Activated naive CD8-positive, alpha-beta T cell treated with anti-CD3 and anti-CD28 coated beads for 36 hours (primary cell): ENCODE results near the gene LAG3. TPM values are rescaled to one million over a fixed set of nuclear protein-coding genes. Genes with fewer than 3 reads are reported as not detected.
"Not testable (repeated sequence)": the region's sequence is repeated elsewhere in the genome, so short reads cannot be mapped to it uniquely, and the experiment has no call there.

Source experiments
- DNase-seq: peaks from one replicate; pipeline ENCODE4 v3.0.0; 2021
- H3K27ac Mint-ChIP-seq: one replicate; pipeline ENCODE4 v1.8.0; 2022; ENCODE audit warnings: mild to moderate bottlenecking, moderate library complexity, mixed read lengths
- H3K27me3 Mint-ChIP-seq: one replicate; pipeline ENCODE4 v1.8.0; 2022; ENCODE audit warnings: mild to moderate bottlenecking, mixed read lengths
- H3K36me3 Mint-ChIP-seq: one replicate; pipeline ENCODE4 v1.8.0; 2021; ENCODE audit warnings: mild to moderate bottlenecking, mixed read lengths
- H3K4me1 Mint-ChIP-seq: one replicate; pipeline ENCODE4 v1.8.0; 2021; ENCODE audit warnings: mixed read lengths
- H3K4me3 Mint-ChIP-seq: one replicate; pipeline ENCODE4 v1.8.0; 2022; ENCODE audit warnings: mild to moderate bottlenecking, moderate library complexity, mixed read lengths
- H3K9me3 Mint-ChIP-seq: one replicate; pipeline ENCODE4 v1.8.0; 2022; ENCODE audit warnings: mixed read lengths
- total RNA-seq, 2 experiments: library from RNA; stranded (reverse); gene quantifications; one replicate each; pipeline ENCODE4 v1.2.3, GENCODE V29; 2021

The LAG3 gene
- 10 to 100 TPM; 64.8 to 67.7 TPM for total RNA-seq

GRCh38 chr12:6772331-6772695, at the start of gene LAG3:
TSS of gene LAG3 (plus strand) at chr12:6772520. CDS start at chr12:6772853, 333 bp downstream.
- Mint-ChIP-seq H3K27me3 (peaks cover 65% of the 10 kb centered on the region), H3K27ac (peak within 1 kb of the TSS; percentile 86), H3K4me3 (peak within 1 kb of the TSS; percentile 91), H3K9me3 (no peaks in the 10 kb centered on the region), H3K36me3 (peaks cover 42% of the 10 kb centered on the region), H3K4me1 (peaks cover 64% of the 10 kb centered on the region)
- DNase-seq = peak; percentile 77

- Mint-ChIP-seq H3K4me3 (peak overlapping the region; percentile 2), H3K9me3 (no peaks in the 10 kb centered on the region), H3K27me3 (no peaks in the 10 kb centered on the region), H3K4me1 (peaks cover 18% of the 10 kb centered on the region), H3K27ac (no peak overlapping the region), H3K36me3 (peaks cover 9% of the 10 kb centered on the region)
- no peak for DNase-seq
These were observed 49.5 kb upstream of the LAG3 start for GRCh38 chr12:6722863-6723262.

- peaks cover 18% of the 10 kb centered on the region for H3K4me1 Mint-ChIP-seq
- no peaks in the 10 kb centered on the region for H3K9me3 Mint-ChIP-seq
- peak; percentile 97 for DNase-seq
- H3K4me3 Mint-ChIP-seq = peak within 1 kb of the TSS; percentile 90
- peaks cover 9% of the 10 kb centered on the region for H3K36me3 Mint-ChIP-seq
- H3K27me3 Mint-ChIP-seq = no peaks in the 10 kb centered on the region
- peak within 1 kb of the TSS; percentile 95 for H3K27ac Mint-ChIP-seq
These were observed 48.5 kb upstream of the LAG3 start, which contains the start of gene COPS7A for GRCh38 chr12:6723607-6724408. TSS of gene COPS7A (plus strand) at chr12:6724046. CDS start at chr12:6724657, 611 bp downstream.

GRCh38 chr12:6724409-6724797, 47.9 kb upstream of the LAG3 start:
- DNase-seq = peak; percentile 33
- peak overlapping the region; percentile 90 for H3K4me3 Mint-ChIP-seq
- peaks cover 18% of the 10 kb centered on the region for H3K4me1 Mint-ChIP-seq
- H3K9me3 Mint-ChIP-seq = no peaks in the 10 kb centered on the region
- no peaks in the 10 kb centered on the region for H3K27me3 Mint-ChIP-seq
- H3K36me3 Mint-ChIP-seq = peaks cover 9% of the 10 kb centered on the region
- peak overlapping the region; percentile 95 for H3K27ac Mint-ChIP-seq

- peaks cover 13% of the 10 kb centered on the region for H3K36me3 Mint-ChIP-seq
- H3K27ac Mint-ChIP-seq = peak overlapping the region; percentile 64
- DNase-seq = no peak
- H3K9me3 Mint-ChIP-seq = no peaks in the 10 kb centered on the region
- peak overlapping the region; percentile 90 for H3K4me3 Mint-ChIP-seq
- no peaks in the 10 kb centered on the region for H3K27me3 Mint-ChIP-seq
- peaks cover 18% of the 10 kb centered on the region for H3K4me1 Mint-ChIP-seq
These were observed 47.0 kb upstream of the LAG3 start for GRCh38 chr12:6725350-6725749.

- H3K36me3 Mint-ChIP-seq = peaks cover 20% of the 10 kb centered on the region
- H3K4me3 Mint-ChIP-seq = no peak overlapping the region
These were observed 43.1 kb upstream of the LAG3 start for GRCh38 chr12:6729186-6729585.

GRCh38 chr12:6730169-6730568, 42.2 kb upstream of the LAG3 start:
- peaks cover 20% of the 10 kb centered on the region for H3K36me3 Mint-ChIP-seq
- no peaks in the 10 kb centered on the region for H3K9me3 Mint-ChIP-seq
- no peak for DNase-seq
- H3K4me1 Mint-ChIP-seq = peaks cover 10% of the 10 kb centered on the region
- H3K27me3 Mint-ChIP-seq = no peaks in the 10 kb centered on the region
- no peak overlapping the region for H3K4me3 Mint-ChIP-seq
- no peak overlapping the region for H3K27ac Mint-ChIP-seq

More at GRCh38 chr12:6729186-6729585, 43.1 kb upstream of the LAG3 start:
- H3K9me3 Mint-ChIP-seq = no peaks in the 10 kb centered on the region
- no peak for DNase-seq
- H3K27me3 Mint-ChIP-seq = no peaks in the 10 kb centered on the region
- peaks cover 13% of the 10 kb centered on the region for H3K4me1 Mint-ChIP-seq
- no peak overlapping the region for H3K27ac Mint-ChIP-seq

- no peaks in the 10 kb centered on the region for H3K9me3 Mint-ChIP-seq
- H3K27me3 Mint-ChIP-seq = no peaks in the 10 kb centered on the region
- no peak overlapping the region for H3K27ac Mint-ChIP-seq
- H3K4me3 Mint-ChIP-seq = no peak overlapping the region
- peaks cover 4% of the 10 kb centered on the region for H3K4me1 Mint-ChIP-seq
- peaks cover 14% of the 10 kb centered on the region for H3K36me3 Mint-ChIP-seq
- DNase-seq = no peak
These were observed 37.6 kb upstream of the LAG3 start for GRCh38 chr12:6734506-6735387.

- no peak overlapping the region for H3K27ac Mint-ChIP-seq
- peaks cover 4% of the 10 kb centered on the region for H3K4me1 Mint-ChIP-seq
- H3K27me3 Mint-ChIP-seq = no peaks in the 10 kb centered on the region
- H3K4me3 Mint-ChIP-seq = no peak overlapping the region
- DNase-seq = peak; percentile 34
- no peaks in the 10 kb centered on the region for H3K9me3 Mint-ChIP-seq
- H3K36me3 Mint-ChIP-seq = peaks cover 10% of the 10 kb centered on the region
These were observed 36.7 kb upstream of the LAG3 start for GRCh38 chr12:6735448-6736191.

- H3K9me3 Mint-ChIP-seq = no peaks in the 10 kb centered on the region
- H3K27ac Mint-ChIP-seq = no peak overlapping the region
- H3K36me3 Mint-ChIP-seq = peaks cover 3% of the 10 kb centered on the region
- H3K27me3 Mint-ChIP-seq = no peaks in the 10 kb centered on the region
- no peak for DNase-seq
- H3K4me3 Mint-ChIP-seq = no peak overlapping the region
- peaks cover 4% of the 10 kb centered on the region for H3K4me1 Mint-ChIP-seq
These were observed 35.6 kb upstream of the LAG3 start for GRCh38 chr12:6736754-6737153.

- Mint-ChIP-seq H3K4me1 (peaks cover 27% of the 10 kb centered on the region), H3K36me3 (peaks cover 23% of the 10 kb centered on the region)
- not testable (repeated sequence) for H3K9me3 Mint-ChIP-seq, H3K4me3 Mint-ChIP-seq, H3K27ac Mint-ChIP-seq, DNase-seq, H3K27me3 Mint-ChIP-seq
These were observed 30.2 kb upstream of the LAG3 start for GRCh38 chr12:6742080-6742479.

GRCh38 chr12:6742834-6743233, 29.5 kb upstream of the LAG3 start:
- no peak for DNase-seq
- no peaks in the 10 kb centered on the region for H3K9me3 Mint-ChIP-seq
- H3K4me1 Mint-ChIP-seq = peaks cover 27% of the 10 kb centered on the region
- H3K27ac Mint-ChIP-seq = peak overlapping the region; percentile 52
- peaks cover 30% of the 10 kb centered on the region for H3K36me3 Mint-ChIP-seq
- no peaks in the 10 kb centered on the region for H3K27me3 Mint-ChIP-seq
- no peak overlapping the region for H3K4me3 Mint-ChIP-seq

- Mint-ChIP-seq H3K4me1 (peaks cover 27% of the 10 kb centered on the region), H3K36me3 (peaks cover 33% of the 10 kb centered on the region), H3K27ac (peak overlapping the region; percentile 52)
- not testable (repeated sequence) for H3K9me3 Mint-ChIP-seq, H3K27me3 Mint-ChIP-seq, DNase-seq, H3K4me3 Mint-ChIP-seq
These were observed 29.0 kb upstream of the LAG3 start for GRCh38 chr12:6743300-6743699.

GRCh38 chr12:6745741-6746525, 26.4 kb upstream of the LAG3 start:
- H3K36me3 Mint-ChIP-seq = peaks cover 44% of the 10 kb centered on the region
- H3K4me3 Mint-ChIP-seq = no peak overlapping the region
- H3K27me3 Mint-ChIP-seq = no peaks in the 10 kb centered on the region
- no peak for DNase-seq
- H3K4me1 Mint-ChIP-seq = peaks cover 27% of the 10 kb centered on the region
- peak overlapping the region; percentile 77 for H3K27ac Mint-ChIP-seq
- H3K9me3 Mint-ChIP-seq = no peaks in the 10 kb centered on the region
